SH-SY5Y (cell line): ENCODE data around the gene ZDBF2.

ENCODE experiments used
- GATA2 ChIP-seq: IDR thresholded peaks from 2 replicates; pipeline ENCODE4 v1.6.1; 2011; ENCODE audit warnings: mild to moderate bottlenecking, low read depth, low read length
- GATA3 ChIP-seq: IDR thresholded peaks from 2 replicates; pipeline ENCODE4 v1.6.1; 2011; ENCODE audit warnings: low read depth, mild to moderate bottlenecking, low read length, moderate library complexity

Gene ZDBF2

GRCh38 chr2:206274434-206275311 is at the start of gene ZDBF2:
Gene ZDBF2, plus strand, starts transcription at chr2:206274663. Its CDS starts 7,187 bp downstream, at chr2:206281850.
- TF ChIP-seq GATA3 (no peak), GATA2 (no peak)

- TF ChIP-seq GATA3: no peak
- no peak for TF ChIP-seq GATA2
Measured at GRCh38 chr2:206225435-206226232, 48.8 kb upstream of the ZDBF2 start.

DNA sequence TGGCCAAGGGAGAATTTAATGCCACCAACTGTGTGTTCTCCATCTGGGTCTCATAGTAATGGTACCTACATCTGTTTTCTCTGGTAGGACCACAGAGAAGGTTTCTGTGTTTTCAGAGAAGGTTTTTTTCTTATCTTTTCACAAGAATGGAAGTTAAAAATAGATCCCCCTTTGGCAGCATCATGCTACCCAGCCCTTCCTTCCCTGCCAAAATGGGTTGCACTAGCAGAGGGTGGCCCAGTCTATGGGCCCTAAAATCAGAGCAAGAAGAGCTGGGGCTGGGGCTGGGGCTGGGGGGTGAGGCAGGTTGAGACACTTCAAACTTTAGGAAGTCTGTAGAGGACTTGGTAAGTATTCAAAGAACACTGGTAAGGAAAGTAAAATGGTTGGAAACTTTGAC is 44.8 kb upstream of the ZDBF2 start:
- TF ChIP-seq GATA3 (no peak), GATA2 (no peak)

GRCh38 chr2:206230060-206230762 is 44.3 kb upstream of the ZDBF2 start:
- TF ChIP-seq GATA2 (no peak), GATA3 (no peak)

DNA sequence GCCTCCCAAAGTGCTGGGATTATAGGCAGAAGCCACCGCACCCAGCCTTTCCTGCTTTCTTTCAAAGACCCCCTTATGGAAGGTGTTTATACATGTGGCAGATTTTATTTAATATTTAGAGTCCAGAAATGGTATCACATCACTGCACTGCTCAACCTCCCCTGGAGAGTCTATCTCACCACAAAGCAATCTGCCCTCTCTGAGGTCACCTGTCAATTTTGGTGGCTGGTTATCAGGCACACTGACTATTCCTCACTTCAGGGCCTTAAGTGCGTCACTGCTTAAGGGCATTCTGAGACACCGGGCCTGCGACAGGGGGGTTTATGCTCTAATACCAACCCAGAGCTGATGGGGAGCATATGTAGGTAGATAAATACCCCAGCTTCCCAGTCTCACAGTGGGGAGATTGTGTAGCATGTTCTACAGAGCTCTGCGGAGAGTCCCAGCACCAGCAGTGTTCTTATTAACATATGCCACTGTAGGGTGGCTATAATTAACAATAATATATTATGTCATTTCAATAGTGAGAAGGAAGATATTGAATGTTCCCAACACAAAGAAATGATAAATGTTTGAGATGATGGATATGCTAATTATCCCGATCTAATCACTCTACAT is 42.7 kb upstream of the ZDBF2 start:
- TF ChIP-seq GATA2 (no peak), GATA3 (no peak)

GRCh38 chr2:206232287-206233035 is 42.0 kb upstream of the ZDBF2 start:
- TF ChIP-seq GATA3 (no peak), GATA2 (no peak)

DNA sequence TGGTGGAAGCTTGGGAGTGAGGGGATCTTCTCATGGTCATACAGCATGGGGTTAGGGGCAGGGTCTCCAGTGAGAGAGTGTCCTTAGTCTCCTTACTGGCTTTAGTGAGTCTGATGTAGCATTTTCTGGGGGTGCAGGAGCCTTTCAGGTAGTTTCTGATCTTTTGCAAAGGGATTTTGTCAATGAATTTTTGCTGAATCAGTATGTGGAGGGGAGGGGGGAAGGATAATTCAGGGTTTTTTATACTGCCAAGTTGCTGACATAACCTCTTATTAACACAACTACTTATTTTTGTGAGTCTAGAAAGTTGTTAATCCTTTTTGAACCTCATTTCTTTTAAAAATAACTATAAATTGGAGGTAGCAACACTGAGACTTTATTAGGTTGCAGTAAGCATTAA is 35.3 kb upstream of the ZDBF2 start:
- TF ChIP-seq GATA3 (no peak), GATA2 (no peak)

DNA sequence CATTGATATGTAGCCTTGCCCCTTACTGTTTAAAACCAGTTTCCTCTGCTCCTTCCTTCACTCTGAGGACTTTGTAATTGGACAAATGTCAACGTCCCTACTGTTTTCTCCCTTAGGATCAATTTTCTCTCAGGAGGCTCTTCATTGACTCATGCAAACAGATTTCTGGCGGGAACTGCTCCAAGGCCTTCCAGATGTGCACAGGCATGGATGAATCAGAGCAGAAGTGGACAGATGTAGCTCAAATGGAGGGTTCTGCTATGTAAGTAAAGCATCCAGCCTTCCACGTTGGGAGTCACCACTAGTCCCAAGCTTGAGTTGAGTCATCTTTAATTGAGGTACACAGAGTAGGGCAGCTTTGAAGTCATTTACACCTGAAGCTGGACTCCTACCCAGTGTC is 34.1 kb upstream of the ZDBF2 start:
- TF ChIP-seq GATA3 (no peak), GATA2 (no peak)

DNA sequence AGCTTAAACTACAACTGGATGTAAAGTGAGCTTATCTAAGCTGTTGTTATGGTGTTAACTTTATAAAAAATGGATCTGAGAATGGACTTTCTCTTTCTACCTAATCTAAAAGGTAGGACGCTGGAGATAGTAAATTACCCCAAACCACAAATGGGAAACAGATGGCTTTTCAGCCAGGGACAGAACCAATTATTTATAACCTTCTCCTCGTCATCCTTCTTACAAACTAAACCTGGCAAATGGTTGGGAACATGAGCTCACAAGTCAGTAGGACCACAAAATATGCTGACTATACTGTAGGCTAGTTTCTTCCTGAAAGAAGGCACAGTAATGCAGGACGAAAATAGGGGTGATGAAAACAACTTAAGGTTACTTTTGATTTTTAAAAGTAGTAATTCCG is 32.7 kb upstream of the ZDBF2 start:
- TF ChIP-seq GATA3: no peak
- TF ChIP-seq GATA2: no peak

- TF ChIP-seq GATA3 (no peak), GATA2 (no peak)
Measured at GRCh38 chr2:206245265-206245672, 29.2 kb upstream of the ZDBF2 start.

- TF ChIP-seq GATA3 (no peak), GATA2 (no peak)
Measured at GRCh38 chr2:206250041-206250897, 24.2 kb upstream of the ZDBF2 start.

GRCh38 chr2:206253125-206253776 is 21.2 kb upstream of the ZDBF2 start:
- TF ChIP-seq GATA3 (no peak), GATA2 (no peak)
